ENCODE measurements around the gene DCK. TPM values are rescaled to one million over a fixed set of nuclear protein-coding genes. Genes with fewer than 3 reads are reported as not detected.

The DCK gene
- total RNA-seq, 1 experiment from 2014 or later = 13.7 TPM

DNA sequence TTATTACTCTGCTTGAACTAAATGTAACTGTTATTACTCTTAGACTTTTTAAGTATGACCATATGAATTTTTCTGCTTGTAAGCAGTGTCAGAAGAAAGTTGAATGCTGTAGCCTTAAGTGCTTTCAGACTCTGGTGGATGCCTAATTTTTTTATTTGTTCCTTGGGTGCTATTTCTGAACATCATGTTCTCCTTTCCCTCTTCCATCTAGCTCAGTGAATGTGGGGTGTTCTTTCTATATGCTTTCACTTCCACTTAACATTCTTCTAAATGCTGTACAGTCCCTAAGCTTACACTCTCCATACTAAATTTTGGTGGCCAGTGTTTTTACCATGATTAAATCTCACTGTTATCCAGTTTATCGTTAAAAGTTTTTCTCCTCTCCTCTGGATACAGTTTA is 3.6 kb downstream of the DCK start:
- Histone ChIP-seq H3K4me1 (ENCODE audit: insufficient read depth, low read length) (peaks cover 10% of the 10 kb centered on the region; the same call in 1 of the 2 replicates), H2BK12ac (ENCODE audit: insufficient read length, low read depth, low read length) (no peak overlapping the region), H2BK120ac (ENCODE audit: low read depth, low read length, poor library complexity, severe bottlenecking) (no peak overlapping the region), H2AK5ac (ENCODE audit: insufficient read length, low read length) (no peak overlapping the region), H3K79me2 (ENCODE audit: insufficient read depth, low read length) (peaks cover 11% of the 10 kb centered on the region), H3K23me2 (ENCODE audit: insufficient read length, low read depth, low read length, poor library complexity, severe bottlenecking) (peaks cover 5% of the 10 kb centered on the region), H3K27me3 (ENCODE audit: insufficient read depth, low read length) (no peaks in the 10 kb centered on the region), H2BK15ac (ENCODE audit: low read depth, low read length) (no peak overlapping the region), H3K4me2 (ENCODE audit: insufficient read depth, insufficient read length, low read length) (no peak overlapping the region), H2AFZ (ENCODE audit: low read length) (no peak overlapping the region), H3K79me1 (ENCODE audit: insufficient read depth, low read depth, low read length, poor library complexity, severe bottlenecking) (no peaks in the 10 kb centered on the region), H4K91ac (ENCODE audit: insufficient read length, low read depth, low read length) (no peak overlapping the region), H2BK5ac (ENCODE audit: insufficient read length, low read length) (no peak overlapping the region), H3K9me3 (ENCODE audit: control insufficient read depth, low read depth, low read length) (no peaks in the 10 kb centered on the region), H3K14ac (ENCODE audit: insufficient read depth, low read length) (no peak overlapping the region), H4K20me1 (ENCODE audit: control insufficient read depth, insufficient read depth, insufficient read length) (no peaks in the 10 kb centered on the region), H3K9ac (ENCODE audit: extremely low read depth, insufficient read length, low read length) (no peak overlapping the region), H3K56ac (ENCODE audit: insufficient read length, low read depth, low read length) (no peak overlapping the region), H4K5ac (ENCODE audit: insufficient read length, low read depth, low read length) (no peak overlapping the region), H2BK20ac (ENCODE audit: low read depth, low read length, poor library complexity, severe bottlenecking) (no peak overlapping the region), H3K4ac (ENCODE audit: low read depth, low read length) (no peak overlapping the region), H3K18ac (ENCODE audit: insufficient read length, low read depth, low read length) (no peak overlapping the region), H3K27ac (ENCODE audit: insufficient read length, low read depth, low read length) (no peak overlapping the region), H4K8ac (replicated peaks; ENCODE audit: insufficient read length, low read depth, low read length) (no peak overlapping the region), H3T11ph (ENCODE audit: low read length) (no peak overlapping the region), H3K23ac (ENCODE audit: insufficient read length, low read depth, low read length) (no peak overlapping the region)
- WGBS (ENCODE audit: extremely low coverage, insufficient read length, low lambda C conversion rate) = no CpG with 5 or more reads among the region's 1 CpG
- TF ChIP-seq, protein P1, sequence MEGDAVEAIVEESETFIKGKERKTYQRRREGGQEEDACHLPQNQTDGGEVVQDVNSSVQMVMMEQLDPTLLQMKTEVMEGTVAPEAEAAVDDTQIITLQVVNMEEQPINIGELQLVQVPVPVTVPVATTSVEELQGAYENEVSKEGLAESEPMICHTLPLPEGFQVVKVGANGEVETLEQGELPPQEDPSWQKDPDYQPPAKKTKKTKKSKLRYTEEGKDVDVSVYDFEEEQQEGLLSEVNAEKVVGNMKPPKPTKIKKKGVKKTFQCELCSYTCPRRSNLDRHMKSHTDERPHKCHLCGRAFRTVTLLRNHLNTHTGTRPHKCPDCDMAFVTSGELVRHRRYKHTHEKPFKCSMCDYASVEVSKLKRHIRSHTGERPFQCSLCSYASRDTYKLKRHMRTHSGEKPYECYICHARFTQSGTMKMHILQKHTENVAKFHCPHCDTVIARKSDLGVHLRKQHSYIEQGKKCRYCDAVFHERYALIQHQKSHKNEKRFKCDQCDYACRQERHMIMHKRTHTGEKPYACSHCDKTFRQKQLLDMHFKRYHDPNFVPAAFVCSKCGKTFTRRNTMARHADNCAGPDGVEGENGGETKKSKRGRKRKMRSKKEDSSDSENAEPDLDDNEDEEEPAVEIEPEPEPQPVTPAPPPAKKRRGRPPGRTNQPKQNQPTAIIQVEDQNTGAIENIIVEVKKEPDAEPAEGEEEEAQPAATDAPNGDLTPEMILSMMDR (conservative IDR thresholded peaks at IDR 0.05) = no peak
- Mint-ChIP-seq H3K36me3 (ENCODE audit: insufficient read depth in 1 of 3, low read depth in 3 of 3) (peaks cover 44 to 68% (median 50%) of the 10 kb centered on the region in 3 experiments), H3K27me3 (ENCODE audit: low read depth) (no peaks in the 10 kb centered on the region), H3K9me3 (peaks cover 38 to 39% of the 10 kb centered on the region in 2 experiments), H3K27ac (no peak overlapping the region), H3K4me1 (peaks cover 30 to 32% of the 10 kb centered on the region in 2 experiments), H3K4me3 (no peak overlapping the region)
- no peak for DNase-seq

All from H9 (cell line).